ENCODE measurements around the gene TMEM214.
A peak's percentile ranks its signal among the peaks of the same experiment; 100 is the strongest.

TMEM214 gene

GRCh38 chr2:27088634-27089033 lies 55.9 kb downstream of the TMEM214 start:
- no peaks in the 10 kb centered on the region for H3F3A ChIP-seq (ENCODE audit: low read depth)
- H3K36me3 ChIP-seq (ENCODE audit: insufficient read depth, low read length): no peaks in the 10 kb centered on the region
- no peak for TF ChIP-seq CTCF (conservative IDR thresholded peaks at IDR 0.05; ENCODE audit: low read length)
- no peak for TF ChIP-seq EZH2phosphoT487 (IDR thresholded peaks at IDR 0.05; ENCODE audit: borderline replicate concordance)
- H3K4me2 ChIP-seq (ENCODE audit: low read depth, low read length, poor library complexity, severe bottlenecking): peak overlapping the region; percentile 92
- H3K4me1 ChIP-seq (ENCODE audit: insufficient read depth, low read length, poor library complexity, severe bottlenecking): peaks cover 35% of the 10 kb centered on the region
- no peak overlapping the region for H2AFZ ChIP-seq (ENCODE audit: low read length)
- peaks cover 8% of the 10 kb centered on the region; the same call in 1 of the 2 replicates for H3K79me2 ChIP-seq (ENCODE audit: insufficient read depth, low read length)
- no peaks in the 10 kb centered on the region for H3K27me3 ChIP-seq (ENCODE audit: insufficient read depth, low read length, poor library complexity, severe bottlenecking)
- H4K20me1 ChIP-seq (ENCODE audit: insufficient read depth, low read length, poor library complexity, severe bottlenecking): no peaks in the 10 kb centered on the region
- no peak overlapping the region for H3K9ac ChIP-seq (ENCODE audit: low read depth, low read length, poor library complexity, severe bottlenecking)
- H3K9me3 ChIP-seq (ENCODE audit: insufficient read depth, low read depth, low read length): no peaks in the 10 kb centered on the region
- no peaks in the 10 kb centered on the region for H3K9me2 ChIP-seq (replicated peaks; ENCODE audit: low read depth, low read length)
- no peak overlapping the region for H3K4me3 ChIP-seq (ENCODE audit: low read length, poor library complexity, severe bottlenecking)

- no peaks in the 10 kb centered on the region for H4K20me1 ChIP-seq (ENCODE audit: insufficient read depth, low read length, poor library complexity, severe bottlenecking)
- H3K27me3 ChIP-seq (ENCODE audit: insufficient read depth, low read length, poor library complexity, severe bottlenecking): no peaks in the 10 kb centered on the region
- no peak overlapping the region for H3K4me3 ChIP-seq (ENCODE audit: low read length, poor library complexity, severe bottlenecking)
- H3K9me3 ChIP-seq (ENCODE audit: insufficient read depth, low read depth, low read length): no peaks in the 10 kb centered on the region
- H3K4me2 ChIP-seq (ENCODE audit: low read depth, low read length, poor library complexity, severe bottlenecking): peak overlapping the region; percentile 3
- peaks cover 30% of the 10 kb centered on the region for H3K4me1 ChIP-seq (ENCODE audit: insufficient read depth, low read length, poor library complexity, severe bottlenecking)
- no peak for TF ChIP-seq CTCF (conservative IDR thresholded peaks at IDR 0.05; ENCODE audit: low read length)
- no peak for TF ChIP-seq EZH2phosphoT487 (IDR thresholded peaks at IDR 0.05; ENCODE audit: borderline replicate concordance)
- no peaks in the 10 kb centered on the region for H3K9me2 ChIP-seq (replicated peaks; ENCODE audit: low read depth, low read length)
- no peak overlapping the region for H3K9ac ChIP-seq (ENCODE audit: low read depth, low read length, poor library complexity, severe bottlenecking)
- no peaks in the 10 kb centered on the region for H3F3A ChIP-seq (ENCODE audit: low read depth)
- peaks cover 4% of the 10 kb centered on the region; the same call in 1 of the 2 replicates for H3K79me2 ChIP-seq (ENCODE audit: insufficient read depth, low read length)
- no peaks in the 10 kb centered on the region for H3K36me3 ChIP-seq (ENCODE audit: insufficient read depth, low read length)
- H2AFZ ChIP-seq (ENCODE audit: low read length): no peak overlapping the region
Measured at GRCh38 chr2:27089111-27089954, 56.6 kb downstream of the TMEM214 start.
